GM18870 (cell line): ENCODE data around the gene HDDC2.

Experiments used
- ATAC-seq: cut with Tn5 transposase; IDR thresholded peaks from one replicate; pipeline ENCODE4 v1.9.1; 2021; ENCODE audit warnings: moderate library complexity; ENCODE audit not compliant: unreplicated experiment

Gene HDDC2

DNA sequence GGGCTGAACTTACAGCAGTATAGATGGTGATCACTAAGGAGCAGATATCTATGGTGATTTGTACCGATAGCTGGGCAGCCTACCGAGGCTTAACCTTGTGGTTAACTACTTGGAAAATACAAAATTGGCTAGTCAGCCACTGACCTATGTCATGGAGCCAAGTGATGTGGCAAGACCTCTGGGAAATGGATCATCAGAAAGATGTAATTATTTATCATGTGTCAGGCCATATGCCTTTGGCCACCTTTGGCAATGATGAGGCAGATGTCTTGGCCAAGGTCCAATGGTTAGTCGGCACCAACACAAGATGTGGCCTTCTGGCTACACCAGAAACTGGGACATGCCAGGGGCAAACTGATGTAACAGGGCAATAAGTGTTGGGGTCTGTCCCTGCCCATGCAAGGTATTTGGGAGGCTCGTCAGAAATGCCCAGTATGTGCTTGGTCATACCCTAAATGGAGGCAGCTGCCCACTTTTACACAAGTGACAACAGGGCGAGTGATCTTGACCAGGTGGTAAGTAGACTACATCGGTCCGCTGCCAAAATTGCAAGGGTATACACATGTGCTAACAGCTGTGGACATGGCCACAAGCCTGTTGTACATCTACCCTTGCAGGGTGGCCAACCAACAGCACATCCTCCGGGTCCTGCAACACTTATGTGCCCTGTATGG lies 30.1 kb downstream of the HDDC2 start:
- ATAC-seq, result no peak

DNA sequence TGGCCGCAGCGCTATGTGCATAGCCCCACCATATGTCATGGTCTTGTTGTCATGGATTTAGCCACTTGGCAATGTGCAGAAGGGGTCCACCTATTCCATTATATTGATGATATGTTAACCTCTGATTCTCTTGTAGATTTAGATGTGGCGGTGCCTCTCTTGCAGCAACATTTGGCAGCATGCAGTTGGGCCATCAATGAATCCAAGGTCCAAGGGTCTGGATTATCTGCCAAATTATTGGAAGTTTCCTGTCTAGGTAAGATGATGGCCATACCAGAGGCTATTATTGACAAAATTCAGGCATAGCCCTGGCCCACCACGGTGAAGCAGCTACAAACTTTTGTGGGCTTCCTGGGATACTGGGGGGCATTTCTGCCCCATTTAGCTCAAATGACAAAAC lies 31.4 kb downstream of the HDDC2 start:
- ATAC-seq, result no peak

- ATAC-seq, result no peak
These were observed 32.3 kb downstream of the HDDC2 start for GRCh38 chr6:125269328-125269985.

DNA sequence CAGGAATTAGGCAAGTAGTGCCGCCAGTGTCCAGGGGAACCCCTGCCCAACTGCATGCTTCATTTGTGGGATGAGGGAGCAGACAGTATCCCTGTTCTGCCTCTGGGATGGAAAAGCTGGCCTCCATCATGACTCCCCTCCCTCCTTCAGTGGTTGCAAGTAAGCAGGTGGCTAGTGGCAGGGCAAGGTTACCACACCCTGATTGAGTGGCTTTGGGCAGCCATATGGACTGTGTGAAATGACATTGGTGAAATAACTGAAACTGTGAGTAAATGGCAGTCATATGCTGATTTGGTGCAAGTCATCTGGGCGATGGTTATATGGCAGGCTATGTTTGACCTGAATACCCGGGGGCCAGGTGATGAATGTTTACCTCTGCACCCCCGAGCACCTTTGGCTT lies 33.0 kb downstream of the HDDC2 start:
- no peak for ATAC-seq

GRCh38 chr6:125267806-125268523 lies 33.8 kb downstream of the HDDC2 start:
- no peak for ATAC-seq

- no peak for ATAC-seq
These were observed 37.3 kb downstream of the HDDC2 start for GRCh38 chr6:125264476-125264875.

- no peak for ATAC-seq
These were observed 39.5 kb downstream of the HDDC2 start for GRCh38 chr6:125262016-125263013.

DNA sequence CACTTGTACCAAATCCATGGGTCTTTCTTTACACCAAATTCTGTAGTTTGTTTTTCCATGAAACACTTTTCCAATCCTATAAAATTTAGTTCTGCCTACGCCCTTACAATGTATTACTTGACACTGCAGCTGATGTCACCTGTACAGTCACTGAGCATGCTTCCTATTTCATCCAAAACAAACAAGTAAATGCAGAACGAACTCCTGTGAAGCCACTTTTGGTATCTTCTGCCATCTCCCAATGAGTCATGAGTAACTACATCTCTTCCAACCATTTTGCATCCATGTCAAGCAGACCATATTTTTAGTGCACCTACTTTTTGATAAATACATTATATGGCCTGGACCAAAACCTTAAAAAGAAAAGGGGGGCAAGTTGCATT lies 42.4 kb downstream of the HDDC2 start:
- ATAC-seq, result no peak

- ATAC-seq, result peak; percentile 85
These were observed 43.0 kb downstream of the HDDC2 start for GRCh38 chr6:125258651-125259353.

GRCh38 chr6:125257351-125257750 lies 44.4 kb downstream of the HDDC2 start:
- no peak for ATAC-seq

DNA sequence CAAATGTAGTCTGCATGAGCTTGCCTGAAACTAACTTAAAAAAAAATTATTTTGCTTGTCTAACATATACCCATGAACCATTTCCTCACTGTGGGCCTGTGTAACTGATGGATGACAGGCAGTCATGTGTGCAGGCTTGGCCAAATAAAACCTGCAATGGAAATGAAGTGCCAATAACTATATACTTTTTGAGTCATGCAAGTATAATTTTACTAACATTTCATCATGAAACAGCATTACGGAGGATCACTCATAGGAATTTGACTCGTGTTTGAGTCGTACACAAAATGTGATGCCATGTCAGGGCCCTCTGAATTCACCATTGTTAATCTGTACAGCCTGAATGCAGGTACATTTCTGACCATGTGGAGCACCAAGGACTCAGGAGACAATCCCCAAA lies 46.6 kb downstream of the HDDC2 start:
- no peak for ATAC-seq

DNA sequence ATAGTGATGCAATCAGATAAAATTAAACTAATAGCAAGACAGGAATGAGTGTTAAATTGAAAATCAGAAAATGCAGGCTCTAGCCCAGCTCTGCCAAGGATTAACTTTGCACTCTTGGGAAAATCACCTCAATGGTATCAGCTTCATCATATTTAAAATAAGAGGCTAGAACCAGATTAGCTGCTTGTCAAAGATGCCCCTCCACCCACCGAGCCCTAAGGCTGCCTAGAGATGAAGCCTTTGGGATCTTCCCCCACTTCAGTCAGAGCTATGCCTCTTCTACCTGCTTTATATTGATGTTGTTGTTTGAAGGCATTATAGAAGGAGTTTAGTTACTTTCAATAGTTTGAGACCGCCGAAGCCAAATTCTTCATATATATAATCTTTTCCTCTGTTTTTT lies 47.4 kb downstream of the HDDC2 start:
- ATAC-seq, result no peak

GRCh38 chr6:125253881-125254280 lies 47.9 kb downstream of the HDDC2 start:
- ATAC-seq, result no peak

DNA sequence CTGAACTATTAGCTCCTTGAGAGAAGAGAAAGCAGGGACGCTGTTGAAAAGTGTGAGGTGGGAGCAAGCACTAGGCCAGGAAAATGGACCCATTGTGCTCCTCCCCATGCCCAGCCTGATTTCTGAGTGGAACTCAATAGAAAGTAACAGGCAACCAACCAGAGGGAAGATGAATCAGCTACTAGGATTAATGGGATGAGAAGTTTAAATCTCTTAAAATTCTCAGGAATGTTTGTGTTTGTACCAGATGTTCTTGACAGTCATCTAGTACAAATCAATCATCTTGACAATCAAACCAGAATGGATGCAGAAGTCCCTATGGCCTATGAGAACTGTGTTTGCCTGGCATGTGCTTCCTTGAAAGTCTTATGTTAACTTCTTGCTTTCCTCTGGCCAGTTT lies 48.9 kb downstream of the HDDC2 start:
- no peak for ATAC-seq

DNA sequence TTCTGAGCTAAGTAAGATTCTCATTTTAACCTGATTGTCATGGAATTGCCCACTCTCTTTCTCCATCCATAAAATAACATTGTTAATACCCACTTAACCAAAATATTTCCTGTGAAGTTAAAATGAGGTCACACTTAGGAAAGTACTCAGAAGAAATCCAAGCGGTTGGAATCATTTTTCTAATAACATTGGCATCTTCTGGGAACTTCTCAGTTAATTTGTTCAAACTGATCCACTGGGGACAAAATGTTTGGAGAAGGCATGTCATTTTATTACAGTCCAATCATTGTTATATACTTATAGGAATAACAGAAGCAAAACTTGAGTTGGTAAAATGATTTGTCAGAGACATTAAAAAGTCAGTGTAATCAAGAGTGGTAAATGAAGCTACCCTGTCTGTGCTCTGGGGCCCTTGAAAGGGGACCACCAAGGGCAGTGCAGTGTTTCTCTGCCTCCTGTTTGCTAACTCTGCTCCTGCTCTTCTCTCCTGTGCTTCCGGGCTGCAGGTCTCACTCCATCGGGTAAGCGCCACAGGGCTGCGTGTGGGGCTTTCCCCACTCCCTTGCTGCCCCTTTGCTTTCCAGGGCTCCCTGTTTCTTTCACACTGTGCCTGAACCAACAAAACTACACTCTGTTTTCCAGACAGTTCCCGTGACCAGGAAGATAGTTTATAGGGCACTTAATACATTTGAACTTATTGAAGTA lies 50.1 kb downstream of the HDDC2 start:
- no peak for ATAC-seq

DNA sequence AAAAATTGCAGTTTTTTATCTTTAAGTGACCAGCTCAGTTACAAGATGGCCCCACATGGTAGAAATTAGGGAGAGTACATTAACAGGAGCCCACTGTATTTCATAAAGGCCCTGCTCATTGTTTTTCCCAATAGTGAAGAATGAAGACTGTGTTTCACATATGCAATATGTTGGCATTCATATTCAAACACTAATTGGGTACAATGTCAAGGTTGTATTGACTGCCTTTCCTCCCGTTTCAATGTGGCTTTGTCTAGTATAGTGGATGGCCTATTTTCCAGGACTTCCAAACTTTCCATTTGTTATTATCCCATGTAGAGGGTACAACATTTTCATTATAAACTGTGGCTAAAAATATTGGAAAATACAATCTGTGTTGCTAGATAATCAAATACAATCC lies 51.3 kb downstream of the HDDC2 start:
- no peak for ATAC-seq

GRCh38 chr6:125248136-125248535 lies 53.6 kb downstream of the HDDC2 start:
- ATAC-seq, result no peak

DNA sequence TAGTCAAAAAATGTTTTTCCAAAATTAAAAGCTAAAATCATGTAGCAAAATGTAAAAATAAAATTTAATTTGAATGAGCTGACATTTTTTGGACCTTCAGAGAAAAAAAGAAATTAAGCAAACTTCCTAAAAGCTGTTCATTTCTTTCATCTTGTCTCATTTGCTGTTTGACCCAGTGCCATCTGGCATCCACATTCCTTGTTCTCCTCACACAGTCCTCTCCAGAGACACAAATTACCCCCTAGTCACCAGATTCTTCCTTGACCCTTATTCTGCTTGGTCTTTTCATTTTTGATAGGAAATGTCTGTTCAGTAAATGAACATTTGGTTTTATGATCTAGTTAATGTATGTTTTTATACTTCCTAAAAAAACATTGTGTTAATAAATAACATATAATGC lies 55.2 kb downstream of the HDDC2 start:
- no peak for ATAC-seq

DNA sequence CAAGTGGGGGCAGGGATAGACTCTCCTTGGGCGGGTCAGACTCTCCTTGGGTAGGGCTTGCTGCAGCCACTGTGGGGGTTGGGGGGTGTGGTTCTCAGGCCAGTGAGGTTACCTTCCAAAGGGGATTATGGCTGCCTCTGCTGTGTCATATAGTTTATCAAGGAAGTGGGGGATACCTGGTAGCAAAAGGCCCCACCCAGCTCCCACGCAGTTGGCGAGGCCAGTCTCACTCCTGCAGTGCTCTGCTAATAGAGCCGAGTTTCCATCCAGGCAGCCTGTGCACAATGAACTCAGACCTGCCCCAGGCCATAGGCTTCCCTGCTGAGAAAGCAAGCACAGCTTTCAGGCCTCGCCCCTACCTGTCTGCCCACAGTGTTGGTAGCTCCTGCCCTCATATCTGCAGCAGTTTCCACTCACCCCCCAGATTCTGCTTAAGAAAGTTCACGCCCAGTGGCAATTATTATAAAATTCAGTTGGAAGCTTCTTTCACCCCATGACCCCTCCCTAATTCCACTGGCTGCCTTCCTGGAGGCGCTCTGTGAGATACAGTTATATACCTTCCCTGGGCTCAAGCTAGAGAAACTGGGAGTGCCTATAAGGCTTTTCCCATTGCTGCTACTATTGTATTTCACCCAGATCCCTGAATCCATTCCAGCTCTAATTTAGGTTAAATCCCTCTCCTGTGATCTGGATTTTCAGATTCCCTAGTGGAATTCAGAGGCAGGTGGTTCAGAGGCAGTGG lies 56.1 kb downstream of the HDDC2 start:
- ATAC-seq, result no peak
